GM12892 (cell line): Measurements from ENCODE around the gene GHR.

Experiments used
- POLR2A ChIP-seq: IDR thresholded peaks from 2 replicates; pipeline ENCODE4 v1.6.1; 2011; ENCODE audit warnings: low read depth, low read length, control low read depth
- POLR2AphosphoS5 ChIP-seq: IDR thresholded peaks from 2 replicates; pipeline ENCODE4 v1.6.1; 2011; ENCODE audit warnings: low read depth, low read length, control low read depth

DNA sequence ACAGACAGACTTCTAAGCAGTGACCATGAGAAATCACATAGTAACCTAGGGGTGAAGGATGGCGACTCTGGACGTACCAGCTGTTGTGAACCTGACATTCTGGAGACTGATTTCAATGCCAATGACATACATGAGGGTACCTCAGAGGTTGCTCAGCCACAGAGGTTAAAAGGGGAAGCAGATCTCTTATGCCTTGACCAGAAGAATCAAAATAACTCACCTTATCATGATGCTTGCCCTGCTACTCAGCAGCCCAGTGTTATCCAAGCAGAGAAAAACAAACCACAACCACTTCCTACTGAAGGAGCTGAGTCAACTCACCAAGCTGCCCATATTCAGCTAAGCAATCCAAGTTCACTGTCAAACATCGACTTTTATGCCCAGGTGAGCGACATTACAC, 295.4 kb downstream of the GHR start:
- TF ChIP-seq POLR2A (no peak), POLR2AphosphoS5 (no peak)
